PC-3 (cell line): Measurements from ENCODE around the gene L1CAM. TPM values are rescaled to one million over a fixed set of nuclear protein-coding genes. Genes with fewer than 3 reads are reported as not detected.
A peak's percentile ranks its signal among the peaks of the same experiment; 100 is the strongest.

Experiments
- ATAC-seq: fragments of 200-7000 bp; cut with Tn5 transposase; 2 replicates; pipeline ENCODE4 v1.9.1; 2020; ENCODE audit warnings: mild to moderate bottlenecking, moderate library complexity
- BruUV-seq: library from RNA; stranded (reverse); fragments of 400-500 nt; replicated peaks from 2 replicates; lab custom pipeline; 2021; lab: Mats Ljungman, UMichigan
- CTCF ChIA-PET: fragments of 300-600 bp; sonication (Branson Sonifier 250); formaldehyde crosslinking; loops from one replicate; lab custom pipeline; 2022; ENCODE audit warnings: antibody characterized with exemption; lab: Charles Lee
- POLR2A ChIA-PET: fragments of 300-600 bp; sonication (Branson Sonifier 250); formaldehyde crosslinking; loops from one replicate; lab custom pipeline; 2022; ENCODE audit warnings: antibody characterized with exemption; ENCODE audit not compliant: unreplicated experiment; lab: Charles Lee
- DNase-seq: peaks from one replicate; pipeline ENCODE4 v3.0.0-alpha.2; 2015
- H2AFZ ChIP-seq: fragments of 300-600 bp; sonication (generic); 2 replicates; pipeline ENCODE4 v1.6.0; 2016; ENCODE audit warnings: antibody characterized with exemption, low read length
- H3F3A ChIP-seq: fragments of 300-600 bp; sonication (generic); one replicate; pipeline ENCODE4 v1.6.0; 2017; ENCODE audit warnings: antibody characterized with exemption, low read length, control low read depth, mild to moderate bottlenecking; ENCODE audit not compliant: unreplicated experiment
- H3K27ac ChIP-seq: fragments of 300-600 bp; sonication (generic); 2 replicates; pipeline ENCODE4 v1.5.1; 2016; ENCODE audit warnings: mild to moderate bottlenecking, low read length
- H3K27me3 ChIP-seq: fragments of 300-600 bp; sonication (generic); 2 replicates; pipeline ENCODE4 v1.6.1; 2016; ENCODE audit warnings: low read length, mixed read lengths
- H3K36me3 ChIP-seq: fragments of 300-600 bp; sonication (generic); 2 replicates; pipeline ENCODE4 v1.6.1; 2016; ENCODE audit warnings: low read depth, mixed run types, low read length, mixed read lengths
- H3K4me1 ChIP-seq: fragments of 300-600 bp; sonication (generic); 2 replicates; pipeline ENCODE4 v1.5.1; 2016; ENCODE audit warnings: low read length; ENCODE audit not compliant: insufficient read depth
- H3K4me2 ChIP-seq: fragments of 300-600 bp; sonication (generic); 2 replicates; pipeline ENCODE4 v1.6.0; 2016; ENCODE audit warnings: low read length
- H3K4me3 ChIP-seq: fragments of 300-600 bp; sonication (generic); 2 replicates; pipeline ENCODE4 v1.5.1; 2016; ENCODE audit warnings: mild to moderate bottlenecking, low read length, mixed read lengths
- H3K79me2 ChIP-seq: fragments of 300-600 bp; sonication (generic); 2 replicates; pipeline ENCODE4 v1.6.1; 2017; ENCODE audit warnings: low read length, mixed read lengths
- H3K9ac ChIP-seq: fragments of 300-600 bp; sonication (generic); 2 replicates; pipeline ENCODE4 v1.6.0; 2016; ENCODE audit warnings: mild to moderate bottlenecking, low read length
- H3K9me2 ChIP-seq: fragments of 300-600 bp; sonication (generic); replicated peaks from 2 replicates; pipeline ENCODE4 v1.6.1; 2016; ENCODE audit warnings: mixed run types, low read length, mixed read lengths
- H3K9me3 ChIP-seq: fragments of 300-600 bp; sonication (generic); 2 replicates; pipeline ENCODE4 v1.6.1; 2016; ENCODE audit warnings: low read length, mixed read lengths
- H4K20me1 ChIP-seq: fragments of 300-600 bp; sonication (generic); 2 replicates; pipeline ENCODE4 v1.6.1; 2016; ENCODE audit warnings: low read length, mixed read lengths
- EZH2 ChIP-seq: fragments of 300-600 bp; sonication (generic); IDR thresholded peaks from one replicate; pipeline ENCODE4 v1.6.1; 2017; ENCODE audit warnings: antibody characterized with exemption, mild to moderate bottlenecking, low read length; ENCODE audit not compliant: unreplicated experiment
- EZH2phosphoT487 ChIP-seq: fragments of 300-600 bp; sonication (generic); IDR thresholded peaks from 2 replicates; pipeline ENCODE4 v1.6.1; 2018; ENCODE audit warnings: mild to moderate bottlenecking, antibody characterized with exemption, low read length, borderline replicate concordance
- intact Hi-C: fragments of 100-400 bp; cut with micrococcal nuclease; formaldehyde crosslinking; loops from 2 replicates; pipeline ENCODE4 v1.9.0; 2023
- total RNA-seq: library from RNA; depleted of rRNA; stranded (reverse); fragments of >200 nt; gene quantifications from 2 replicates; pipeline ENCODE4 v1.2.3, GENCODE V29; 2014
- TF ChIP-seq, protein P1 (sequence below): fragments of 300-600 bp; sonication (generic); conservative IDR thresholded peaks from 2 replicates; pipeline ENCODE4 v1.5.1; 2017; ENCODE audit warnings: antibody characterized with exemption, low read depth, mild to moderate bottlenecking, low read length

L1CAM gene
- total RNA-seq, 1 experiment from 2014 or later: 5.2 TPM

DNA sequence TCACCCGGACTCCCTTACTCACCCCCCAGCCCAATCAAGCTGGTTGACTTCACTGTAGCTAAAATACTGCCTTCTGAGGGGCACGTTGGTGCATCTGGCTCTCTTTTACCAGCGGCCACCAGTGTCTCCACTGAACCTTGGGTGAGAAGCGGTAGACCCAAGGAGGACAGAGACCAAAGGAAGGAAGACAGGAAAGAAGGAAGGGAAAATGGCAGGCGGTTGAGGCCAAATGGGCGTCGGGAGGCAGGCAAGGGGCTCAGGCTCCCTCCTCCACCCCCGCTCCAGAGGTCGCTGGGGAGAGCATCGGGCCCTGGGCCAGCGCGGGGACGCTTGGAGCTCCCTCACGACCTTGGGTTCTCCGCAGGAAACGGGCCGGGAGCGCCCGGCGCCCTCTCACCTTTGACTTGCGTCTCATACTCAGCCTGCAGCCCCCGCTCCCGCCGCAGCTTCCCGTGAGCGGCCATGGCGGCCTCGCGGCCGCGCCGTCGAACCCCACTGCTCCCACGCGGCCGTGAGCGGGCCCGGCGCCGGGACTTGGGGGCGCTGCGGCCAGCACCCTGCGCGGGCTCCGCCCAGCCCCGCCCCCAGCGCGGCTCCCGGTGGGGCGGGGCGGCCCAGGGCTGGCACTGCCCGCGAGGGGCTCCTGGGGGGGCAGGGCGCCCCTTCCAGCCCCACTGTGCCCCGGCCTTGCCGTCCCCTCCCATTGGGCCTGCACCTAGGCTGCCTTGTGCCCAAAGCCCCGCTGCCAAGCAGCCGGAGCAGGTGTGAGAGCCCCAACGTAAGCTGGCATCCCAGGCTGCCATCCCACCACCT is 40.0 kb upstream of the L1CAM start, which contains the start of gene ARHGAP4:
Gene ARHGAP4 (minus strand): TSS at position 526 of the 813 bp plus-strand sequence. CDS start 62 bp downstream, at position 464.
- no peak within 1 kb of the TSS for H2AFZ ChIP-seq
- no peaks in the 10 kb centered on the region for H3K9me3 ChIP-seq
- peak within 1 kb of the TSS; percentile 70; the same call in 1 of the 2 replicates for H3K4me3 ChIP-seq
- H3K79me2 ChIP-seq: no peaks in the 10 kb centered on the region
- DNase-seq: no peak
- no peaks in the 10 kb centered on the region for H3F3A ChIP-seq
- H3K27ac ChIP-seq: no peak within 1 kb of the TSS
- no peaks in the 10 kb centered on the region for H4K20me1 ChIP-seq
- TF ChIP-seq EZH2phosphoT487 (no peak), EZH2 (no peak)
- TF ChIP-seq, protein P1, sequence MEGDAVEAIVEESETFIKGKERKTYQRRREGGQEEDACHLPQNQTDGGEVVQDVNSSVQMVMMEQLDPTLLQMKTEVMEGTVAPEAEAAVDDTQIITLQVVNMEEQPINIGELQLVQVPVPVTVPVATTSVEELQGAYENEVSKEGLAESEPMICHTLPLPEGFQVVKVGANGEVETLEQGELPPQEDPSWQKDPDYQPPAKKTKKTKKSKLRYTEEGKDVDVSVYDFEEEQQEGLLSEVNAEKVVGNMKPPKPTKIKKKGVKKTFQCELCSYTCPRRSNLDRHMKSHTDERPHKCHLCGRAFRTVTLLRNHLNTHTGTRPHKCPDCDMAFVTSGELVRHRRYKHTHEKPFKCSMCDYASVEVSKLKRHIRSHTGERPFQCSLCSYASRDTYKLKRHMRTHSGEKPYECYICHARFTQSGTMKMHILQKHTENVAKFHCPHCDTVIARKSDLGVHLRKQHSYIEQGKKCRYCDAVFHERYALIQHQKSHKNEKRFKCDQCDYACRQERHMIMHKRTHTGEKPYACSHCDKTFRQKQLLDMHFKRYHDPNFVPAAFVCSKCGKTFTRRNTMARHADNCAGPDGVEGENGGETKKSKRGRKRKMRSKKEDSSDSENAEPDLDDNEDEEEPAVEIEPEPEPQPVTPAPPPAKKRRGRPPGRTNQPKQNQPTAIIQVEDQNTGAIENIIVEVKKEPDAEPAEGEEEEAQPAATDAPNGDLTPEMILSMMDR: no peak
- ATAC-seq: no peak
- peaks cover 21% of the 10 kb centered on the region for H3K4me1 ChIP-seq
- peak within 1 kb of the TSS; percentile 92 for H3K9ac ChIP-seq
- ChIA-PET CTCF (interaction anchor here (1.6 kb wide), 1 partner anchor 21 kb away, joined by 5 read pairs; no protein-coding TSS in a partner anchor), POLR2A (no interaction called here)
- H3K27me3 ChIP-seq: no peaks in the 10 kb centered on the region
- intact Hi-C loops: loop anchor here (5.0 kb wide), 1 partner anchor 164 kb away; the partner anchor contains the start of gene PLXNB3
- H3K36me3 ChIP-seq: no peaks in the 10 kb centered on the region; the same call in 1 of the 2 replicates
- peak within 1 kb of the TSS; percentile 88 for H3K4me2 ChIP-seq
- no TSS peak for BruUV-seq
- no peaks in the 10 kb centered on the region for H3K9me2 ChIP-seq

DNA sequence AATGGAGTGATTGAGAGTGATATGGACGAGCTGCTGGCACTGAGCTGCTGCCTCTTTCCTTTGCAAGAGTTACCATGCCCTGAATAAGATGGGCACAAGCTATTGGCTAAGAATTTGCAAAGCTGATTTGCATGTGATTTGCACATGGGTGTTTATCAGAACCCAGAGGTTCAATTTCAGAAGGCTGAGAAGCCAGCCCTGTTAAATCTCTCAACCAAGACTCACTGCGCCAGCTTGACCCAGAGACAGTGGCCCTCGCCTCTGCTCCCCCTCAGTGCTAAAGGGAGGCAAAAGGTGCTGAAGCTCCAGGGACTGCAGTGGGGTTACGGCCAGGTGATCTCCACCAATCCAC is 39.4 kb upstream of the L1CAM start:
- Histone ChIP-seq H3K9me2 (no peaks in the 10 kb centered on the region), H3K4me2 (no peak overlapping the region), H3K36me3 (no peaks in the 10 kb centered on the region), H3K4me3 (no peak overlapping the region), H3K9ac (no peak overlapping the region), H3K27ac (no peak overlapping the region), H3K4me1 (peaks cover 21% of the 10 kb centered on the region), H3K27me3 (no peaks in the 10 kb centered on the region), H2AFZ (no peak overlapping the region), H3K9me3 (no peaks in the 10 kb centered on the region), H3K79me2 (no peaks in the 10 kb centered on the region), H4K20me1 (no peaks in the 10 kb centered on the region), H3F3A (no peaks in the 10 kb centered on the region)
- CTCF ChIA-PET: interaction anchor here (1.6 kb wide), 1 partner anchor 22 kb away, joined by 5 read pairs; no protein-coding TSS in a partner anchor
- DNase-seq: no peak
- no TSS peak for BruUV-seq
- ATAC-seq: no peak
- POLR2A ChIA-PET: no interaction called here
- intact Hi-C loops: loop anchor here (5.0 kb wide), 1 partner anchor 163 kb away; the partner anchor contains the start of gene PLXNB3
- TF ChIP-seq EZH2 (no peak), EZH2phosphoT487 (no peak)
- TF ChIP-seq, protein P1: no peak
